DND-41 (cell line): ENCODE measurements around the gene SLC49A4.

Experiments used
- EZH2 ChIP-seq: IDR thresholded peaks from 3 replicates; pipeline ENCODE4 v1.6.1; 2012; ENCODE audit warnings: borderline replicate concordance, low read depth, mild to moderate bottlenecking, moderate library complexity, low read length, inconsistent platforms; ENCODE audit not compliant: severe bottlenecking
- TF ChIP-seq, protein P1 (sequence below): IDR thresholded peaks from 2 replicates; pipeline ENCODE4 v1.5.1; 2012; ENCODE audit warnings: borderline replicate concordance, low read length, moderate library complexity, mild to moderate bottlenecking; ENCODE audit not compliant: poor library complexity, severe bottlenecking; ENCODE audit errors: extremely low read depth

DNA sequence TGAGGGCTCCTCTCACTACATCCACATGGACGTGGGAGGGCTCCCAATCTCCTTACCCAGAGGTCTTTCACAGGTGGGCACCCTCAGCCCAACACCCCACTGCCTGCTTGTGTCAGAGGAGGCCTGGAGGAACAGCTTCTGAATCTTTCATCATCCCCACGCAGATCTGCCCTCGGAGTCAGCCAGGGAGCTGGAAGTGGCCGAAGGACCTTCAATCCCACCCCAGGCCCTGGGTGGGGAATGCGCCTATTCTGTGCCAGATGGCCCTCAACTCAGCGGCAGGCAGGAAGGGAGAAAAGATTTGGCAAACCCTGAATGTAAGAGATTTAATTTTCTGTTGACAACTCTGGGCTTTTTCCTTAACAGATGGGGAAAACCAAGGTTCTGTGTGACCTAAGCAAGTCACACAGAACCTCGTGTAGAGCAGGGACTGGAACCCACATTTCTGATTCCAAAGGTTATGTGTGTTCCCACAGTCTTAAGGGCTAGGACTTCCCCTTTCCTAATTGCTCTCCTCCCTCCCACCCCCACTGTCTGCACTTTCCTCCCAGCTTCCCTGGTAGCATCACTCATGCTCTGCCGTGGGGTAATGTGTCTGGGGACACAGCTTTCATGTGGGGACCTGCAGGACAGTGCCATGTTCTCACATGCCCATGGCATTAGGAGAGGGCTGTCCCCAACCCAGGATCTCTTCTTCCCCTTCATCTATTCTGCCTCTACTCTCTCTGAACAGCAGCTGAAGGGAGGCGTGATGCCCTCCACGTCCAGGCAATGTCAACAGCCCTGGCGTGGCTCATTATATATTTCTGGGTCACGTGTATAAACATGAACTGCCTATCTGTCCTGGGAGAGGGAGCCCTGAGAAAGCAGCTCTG lies 134.6 kb downstream of the SLC49A4 start:
- TF ChIP-seq, protein P1, sequence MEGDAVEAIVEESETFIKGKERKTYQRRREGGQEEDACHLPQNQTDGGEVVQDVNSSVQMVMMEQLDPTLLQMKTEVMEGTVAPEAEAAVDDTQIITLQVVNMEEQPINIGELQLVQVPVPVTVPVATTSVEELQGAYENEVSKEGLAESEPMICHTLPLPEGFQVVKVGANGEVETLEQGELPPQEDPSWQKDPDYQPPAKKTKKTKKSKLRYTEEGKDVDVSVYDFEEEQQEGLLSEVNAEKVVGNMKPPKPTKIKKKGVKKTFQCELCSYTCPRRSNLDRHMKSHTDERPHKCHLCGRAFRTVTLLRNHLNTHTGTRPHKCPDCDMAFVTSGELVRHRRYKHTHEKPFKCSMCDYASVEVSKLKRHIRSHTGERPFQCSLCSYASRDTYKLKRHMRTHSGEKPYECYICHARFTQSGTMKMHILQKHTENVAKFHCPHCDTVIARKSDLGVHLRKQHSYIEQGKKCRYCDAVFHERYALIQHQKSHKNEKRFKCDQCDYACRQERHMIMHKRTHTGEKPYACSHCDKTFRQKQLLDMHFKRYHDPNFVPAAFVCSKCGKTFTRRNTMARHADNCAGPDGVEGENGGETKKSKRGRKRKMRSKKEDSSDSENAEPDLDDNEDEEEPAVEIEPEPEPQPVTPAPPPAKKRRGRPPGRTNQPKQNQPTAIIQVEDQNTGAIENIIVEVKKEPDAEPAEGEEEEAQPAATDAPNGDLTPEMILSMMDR = no peak
- TF ChIP-seq EZH2 = no peak
